ENCODE measurements around the gene KCND1.

GRCh38 chrX:48927123-48927522 lies 44.5 kb downstream of the KCND1 start:
- TF ChIP-seq MYC (IDR thresholded peaks at IDR 0.05; ENCODE audit: insufficient read depth, insufficient read length, insufficient replicate concordance, low read length, severe bottlenecking) (no peak), ASH2L (IDR thresholded peaks at IDR 0.05; ENCODE audit: borderline replicate concordance, low read depth) (no peak), ZBTB40 (IDR thresholded peaks at IDR 0.05; ENCODE audit: borderline replicate concordance) (no peak), USF2 (IDR thresholded peaks at IDR 0.05; ENCODE audit: borderline replicate concordance, low read depth, low read length) (no peak), CTCF (IDR thresholded peaks at IDR 0.05 in 2 of 3, conservative IDR thresholded peaks at IDR 0.05 in 1 of 3; ENCODE audit: control insufficient read depth in 2 of 3, extremely low read depth in 1 of 3, insufficient read depth in 1 of 3, low read depth in 3 of 3, low read length in 3 of 3) (no peak), POLR2A (IDR thresholded peaks at IDR 0.05; ENCODE audit: low read depth, low read length) (no peak)

Measured in GM12878 (cell line).